ENCODE data around the gene PBXIP1. TPM values are rescaled to one million over a fixed set of nuclear protein-coding genes. Genes with fewer than 3 reads are reported as not detected.
A peak's percentile ranks its signal among the peaks of the same experiment; 100 is the strongest.

The PBXIP1 gene
- total and polyA plus RNA-seq, 4 donors: 3.8 to 42.8 (median 20.5) TPM

DNA sequence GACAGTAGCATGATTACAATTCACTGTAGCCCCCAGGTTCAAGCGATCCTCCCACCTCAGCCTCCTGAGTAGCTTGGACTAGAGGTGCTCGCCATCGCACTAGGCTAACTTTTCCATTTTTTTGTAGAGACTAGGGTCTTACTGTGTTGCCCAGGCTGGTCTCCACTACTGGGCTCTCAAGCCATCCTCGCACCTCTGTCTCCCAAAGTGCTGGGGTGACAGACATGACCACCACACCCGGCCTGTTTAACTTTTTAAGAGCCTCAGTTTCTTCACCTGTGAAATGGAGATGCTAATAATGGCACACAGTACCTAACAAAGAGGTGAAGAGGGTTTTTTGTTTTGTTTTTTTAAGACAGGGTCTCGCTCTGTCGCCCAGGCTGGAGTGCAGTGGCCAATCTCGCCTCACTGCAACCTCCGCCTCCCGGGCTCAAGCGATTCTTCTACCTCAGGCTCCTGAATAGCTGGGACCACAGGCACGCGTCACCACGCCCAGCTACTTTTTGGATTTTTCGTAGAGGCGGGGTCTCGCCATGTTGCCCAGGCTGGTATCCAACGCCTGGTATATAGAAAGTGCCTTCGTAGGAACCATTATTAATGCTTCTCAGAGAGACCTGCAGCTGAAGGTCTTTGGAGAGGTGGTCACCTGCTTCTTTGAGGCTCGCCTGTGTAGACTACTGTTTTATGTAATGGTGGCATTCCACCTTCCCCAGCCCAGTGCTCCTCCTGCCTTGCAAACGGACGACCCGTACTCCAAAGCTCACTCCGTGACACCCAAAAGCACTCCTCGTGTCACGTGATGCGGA, 19.9 kb downstream of the PBXIP1 start:
- Histone ChIP-seq H3K27me3 (ENCODE audit: control insufficient read depth in 4 of 4, insufficient read depth in 4 of 4, low read length in 3 of 4) (no peaks in the 10 kb centered on the region), H3K36me3 (ENCODE audit: control insufficient read depth in 4 of 4, insufficient read depth in 3 of 4, low read depth in 1 of 4, low read length in 3 of 4) (no peaks in the 10 kb centered on the region), H3K27ac (ENCODE audit: low read depth in 1 of 2, low read length in 2 of 2) (peak overlapping the region; percentile 94 to 100), H3K9me3 (ENCODE audit: control insufficient read depth in 4 of 4, low read length in 3 of 4) (no peaks in the 10 kb centered on the region), H3K9ac (ENCODE audit: low read depth in 1 of 2, low read length in 2 of 2) (peak overlapping the region; percentile 71 to 98), H3K4me3 (ENCODE audit: low read depth in 1 of 3, low read length in 3 of 3) (peak overlapping the region; percentile 49 to 64 (median 57)), H3K4me1 (ENCODE audit: control insufficient read depth in 4 of 4, insufficient read depth in 4 of 4, low read length in 3 of 4) (peaks cover 2 to 33% (median 28%) of the 10 kb centered on the region in 4 donors)
- TF ChIP-seq, protein P1, sequence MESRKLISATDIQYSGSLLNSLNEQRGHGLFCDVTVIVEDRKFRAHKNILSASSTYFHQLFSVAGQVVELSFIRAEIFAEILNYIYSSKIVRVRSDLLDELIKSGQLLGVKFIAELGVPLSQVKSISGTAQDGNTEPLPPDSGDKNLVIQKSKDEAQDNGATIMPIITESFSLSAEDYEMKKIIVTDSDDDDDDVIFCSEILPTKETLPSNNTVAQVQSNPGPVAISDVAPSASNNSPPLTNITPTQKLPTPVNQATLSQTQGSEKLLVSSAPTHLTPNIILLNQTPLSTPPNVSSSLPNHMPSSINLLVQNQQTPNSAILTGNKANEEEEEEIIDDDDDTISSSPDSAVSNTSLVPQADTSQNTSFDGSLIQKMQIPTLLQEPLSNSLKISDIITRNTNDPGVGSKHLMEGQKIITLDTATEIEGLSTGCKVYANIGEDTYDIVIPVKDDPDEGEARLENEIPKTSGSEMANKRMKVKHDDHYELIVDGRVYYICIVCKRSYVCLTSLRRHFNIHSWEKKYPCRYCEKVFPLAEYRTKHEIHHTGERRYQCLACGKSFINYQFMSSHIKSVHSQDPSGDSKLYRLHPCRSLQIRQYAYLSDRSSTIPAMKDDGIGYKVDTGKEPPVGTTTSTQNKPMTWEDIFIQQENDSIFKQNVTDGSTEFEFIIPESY (IDR thresholded peaks at IDR 0.05): no peak
- TF ChIP-seq HNF4A (conservative IDR thresholded peaks at IDR 0.05): peak; percentile 78 to 80
- WGBS: 44% methylated on average over 27 of the region's 27 CpGs
- DNase-seq (ENCODE audit: low spot score): no peak

- Histone ChIP-seq H3K27ac (ENCODE audit: low read depth in 1 of 2, low read length in 2 of 2) (no peak overlapping the region), H3K4me3 (ENCODE audit: low read depth in 1 of 3, low read length in 3 of 3) (no peak overlapping the region), H3K4me1 (ENCODE audit: control insufficient read depth in 4 of 4, insufficient read depth in 4 of 4, low read length in 3 of 4) (peaks cover 2 to 29% (median 28%) of the 10 kb centered on the region in 4 donors), H3K27me3 (ENCODE audit: control insufficient read depth in 4 of 4, insufficient read depth in 4 of 4, low read length in 3 of 4) (no peaks in the 10 kb centered on the region), H3K36me3 (ENCODE audit: control insufficient read depth in 4 of 4, insufficient read depth in 3 of 4, low read depth in 1 of 4, low read length in 3 of 4) (peaks cover 0 to 7% (median 3%) of the 10 kb centered on the region in 4 donors), H3K9me3 (ENCODE audit: control insufficient read depth in 4 of 4, low read length in 3 of 4) (no peaks in the 10 kb centered on the region), H3K9ac (ENCODE audit: low read depth in 1 of 2, low read length in 2 of 2) (no peak overlapping the region)
- DNase-seq (ENCODE audit: low spot score): no peak
- TF ChIP-seq JUND (IDR thresholded peaks at IDR 0.05) (no peak), FOXA1 (IDR thresholded peaks at IDR 0.05) (no peak), YY1 (IDR thresholded peaks at IDR 0.05) (no peak), MAX (IDR thresholded peaks at IDR 0.05) (no peak), ATF3 (IDR thresholded peaks at IDR 0.05) (no peak), GABPA (IDR thresholded peaks at IDR 0.05 in 1 of 2, conservative IDR thresholded peaks at IDR 0.05 in 1 of 2) (no peak), TAF1 (conservative IDR thresholded peaks at IDR 0.05) (no peak)
- 98% methylated on average over 5 of the region's 5 CpGs for WGBS
These were observed 21.4 kb downstream of the PBXIP1 start for GRCh38 chr1:154934358-154934948.

DNA sequence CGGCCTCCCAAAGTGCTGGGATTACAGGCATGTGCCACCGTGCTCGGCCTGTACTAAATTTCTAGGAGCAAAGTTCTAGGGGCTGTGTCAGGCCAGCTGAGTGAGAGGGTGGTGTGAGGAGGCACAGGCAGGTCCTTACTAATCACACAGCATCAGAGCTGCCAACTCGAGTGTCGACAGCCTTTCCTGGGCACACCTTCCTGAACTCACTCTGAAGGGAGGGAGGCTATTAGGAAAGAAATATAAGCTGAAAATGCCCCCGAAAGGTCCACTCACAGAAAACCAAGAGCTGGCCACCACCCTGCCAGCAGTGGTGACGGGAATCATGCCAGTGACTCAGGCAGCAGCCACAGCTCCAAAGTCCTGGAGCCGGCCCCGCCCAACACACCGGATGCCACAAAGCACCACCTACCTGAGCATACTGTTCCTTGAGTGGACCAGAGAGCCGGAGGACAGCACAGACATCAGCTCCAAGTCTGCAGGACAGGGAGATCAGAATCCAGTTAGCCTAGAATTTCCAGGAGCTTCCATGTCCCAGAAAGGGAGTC, 23.9 kb downstream of the PBXIP1 start:
- Histone ChIP-seq H3K4me3 (ENCODE audit: low read depth in 1 of 3, low read length in 3 of 3) (no peak overlapping the region), H3K27me3 (ENCODE audit: control insufficient read depth in 4 of 4, insufficient read depth in 4 of 4, low read length in 3 of 4) (no peaks in the 10 kb centered on the region), H3K36me3 (ENCODE audit: control insufficient read depth in 4 of 4, insufficient read depth in 3 of 4, low read depth in 1 of 4, low read length in 3 of 4) (peaks cover 2 to 15% (median 12%) of the 10 kb centered on the region in 4 donors), H3K4me1 (ENCODE audit: control insufficient read depth in 4 of 4, insufficient read depth in 4 of 4, low read length in 3 of 4) (peaks cover 2 to 20% (median 18%) of the 10 kb centered on the region in 4 donors), H3K9ac (ENCODE audit: low read depth in 1 of 2, low read length in 2 of 2) (peak overlapping the region in 1 of 2 donors; percentile 55), H3K27ac (ENCODE audit: low read depth in 1 of 2, low read length in 2 of 2) (peak overlapping the region; percentile 81 to 82), H3K9me3 (ENCODE audit: control insufficient read depth in 4 of 4, low read length in 3 of 4) (no peaks in the 10 kb centered on the region)
- no peak for DNase-seq (ENCODE audit: low spot score)
- WGBS: 31% methylated on average over 11 of the region's 11 CpGs
- no peak for TF ChIP-seq FOXA2 (IDR thresholded peaks at IDR 0.05)
- TF ChIP-seq TAF1 (conservative IDR thresholded peaks at IDR 0.05): peak; percentile 82
- peak in 1 of 2 donors; percentile 32 for TF ChIP-seq RAD21 (IDR thresholded peaks at IDR 0.05)
- peak; percentile 91 for TF ChIP-seq REST (IDR thresholded peaks at IDR 0.05)
- TF ChIP-seq NR2F2 (IDR thresholded peaks at IDR 0.05): peak; percentile 10
- TF ChIP-seq, protein P2, sequence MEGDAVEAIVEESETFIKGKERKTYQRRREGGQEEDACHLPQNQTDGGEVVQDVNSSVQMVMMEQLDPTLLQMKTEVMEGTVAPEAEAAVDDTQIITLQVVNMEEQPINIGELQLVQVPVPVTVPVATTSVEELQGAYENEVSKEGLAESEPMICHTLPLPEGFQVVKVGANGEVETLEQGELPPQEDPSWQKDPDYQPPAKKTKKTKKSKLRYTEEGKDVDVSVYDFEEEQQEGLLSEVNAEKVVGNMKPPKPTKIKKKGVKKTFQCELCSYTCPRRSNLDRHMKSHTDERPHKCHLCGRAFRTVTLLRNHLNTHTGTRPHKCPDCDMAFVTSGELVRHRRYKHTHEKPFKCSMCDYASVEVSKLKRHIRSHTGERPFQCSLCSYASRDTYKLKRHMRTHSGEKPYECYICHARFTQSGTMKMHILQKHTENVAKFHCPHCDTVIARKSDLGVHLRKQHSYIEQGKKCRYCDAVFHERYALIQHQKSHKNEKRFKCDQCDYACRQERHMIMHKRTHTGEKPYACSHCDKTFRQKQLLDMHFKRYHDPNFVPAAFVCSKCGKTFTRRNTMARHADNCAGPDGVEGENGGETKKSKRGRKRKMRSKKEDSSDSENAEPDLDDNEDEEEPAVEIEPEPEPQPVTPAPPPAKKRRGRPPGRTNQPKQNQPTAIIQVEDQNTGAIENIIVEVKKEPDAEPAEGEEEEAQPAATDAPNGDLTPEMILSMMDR (IDR thresholded peaks at IDR 0.05; ENCODE audit: low read depth, low read length, missing input control): no peak
- TF ChIP-seq JUND (IDR thresholded peaks at IDR 0.05): peak; percentile 79 to 90
- TF ChIP-seq, protein P1 (IDR thresholded peaks at IDR 0.05): peak; percentile 61
- TF ChIP-seq RXRA (IDR thresholded peaks at IDR 0.05): peak; percentile 72 to 77

All from liver (tissue), 9 donors.